Measurements from ENCODE around the gene LTBP3.

DNA sequence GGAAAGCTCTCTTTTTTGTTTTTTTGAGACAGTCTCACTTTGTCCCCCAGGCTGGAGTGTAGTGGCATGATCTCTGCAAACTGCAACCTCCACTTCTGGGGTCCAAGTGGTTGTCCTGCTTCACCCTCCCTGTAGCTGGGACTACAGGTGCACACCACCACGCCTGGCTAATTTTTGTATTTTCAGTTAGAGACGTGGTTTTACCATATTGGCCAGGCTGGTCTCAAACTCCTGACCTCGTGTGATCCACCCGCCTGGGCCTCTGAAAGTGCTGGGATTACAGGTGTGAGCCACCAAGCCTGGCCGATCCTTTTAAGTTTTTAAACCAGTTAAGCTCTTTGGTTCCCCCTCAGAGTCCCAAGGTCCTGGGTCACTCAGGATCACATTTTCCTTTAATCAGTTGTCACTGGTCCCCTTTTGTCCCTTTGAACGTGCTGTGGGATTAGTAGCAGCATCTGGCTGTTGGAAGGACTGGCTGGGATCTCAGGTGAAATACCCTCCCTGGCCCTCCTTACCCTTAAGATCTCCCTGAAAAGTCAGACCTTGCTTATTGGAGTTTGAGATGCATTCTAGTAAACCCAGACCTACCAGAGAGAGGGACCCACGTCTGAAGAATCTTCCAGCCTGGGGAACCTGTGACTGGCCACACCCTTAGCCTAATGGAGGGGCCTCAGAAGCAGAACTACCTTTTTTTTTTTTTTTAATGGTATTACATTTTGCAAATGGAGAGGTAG is 51.2 kb downstream of the LTBP3 start:
- TF ChIP-seq, protein P1, sequence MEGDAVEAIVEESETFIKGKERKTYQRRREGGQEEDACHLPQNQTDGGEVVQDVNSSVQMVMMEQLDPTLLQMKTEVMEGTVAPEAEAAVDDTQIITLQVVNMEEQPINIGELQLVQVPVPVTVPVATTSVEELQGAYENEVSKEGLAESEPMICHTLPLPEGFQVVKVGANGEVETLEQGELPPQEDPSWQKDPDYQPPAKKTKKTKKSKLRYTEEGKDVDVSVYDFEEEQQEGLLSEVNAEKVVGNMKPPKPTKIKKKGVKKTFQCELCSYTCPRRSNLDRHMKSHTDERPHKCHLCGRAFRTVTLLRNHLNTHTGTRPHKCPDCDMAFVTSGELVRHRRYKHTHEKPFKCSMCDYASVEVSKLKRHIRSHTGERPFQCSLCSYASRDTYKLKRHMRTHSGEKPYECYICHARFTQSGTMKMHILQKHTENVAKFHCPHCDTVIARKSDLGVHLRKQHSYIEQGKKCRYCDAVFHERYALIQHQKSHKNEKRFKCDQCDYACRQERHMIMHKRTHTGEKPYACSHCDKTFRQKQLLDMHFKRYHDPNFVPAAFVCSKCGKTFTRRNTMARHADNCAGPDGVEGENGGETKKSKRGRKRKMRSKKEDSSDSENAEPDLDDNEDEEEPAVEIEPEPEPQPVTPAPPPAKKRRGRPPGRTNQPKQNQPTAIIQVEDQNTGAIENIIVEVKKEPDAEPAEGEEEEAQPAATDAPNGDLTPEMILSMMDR (conservative IDR thresholded peaks at IDR 0.05 in 1 of 2, IDR thresholded peaks at IDR 0.05 in 1 of 2; ENCODE audit: low read depth in 1 of 2, low read length in 2 of 2): no peak
- TF ChIP-seq EZH2 (IDR thresholded peaks at IDR 0.05; ENCODE audit: low read length, missing control alignments): no peak
